ENCODE results near the gene AARS1. TPM values are rescaled to one million over a fixed set of nuclear protein-coding genes. Genes with fewer than 3 reads are reported as not detected.

Gene AARS1
- total and polyA plus RNA-seq, 2 of the 8 experiments (the other 6 are each of a cell fraction or from before 2014, with no cell fraction given): 130 to 235 TPM

- no peak overlapping the region for H2BK20ac ChIP-seq (ENCODE audit: low read length)
- no peaks in the 10 kb centered on the region for H3K23me2 ChIP-seq (ENCODE audit: low read depth, low read length)
- H3K56ac ChIP-seq (replicated peaks; ENCODE audit: insufficient read length, low read depth, low read length): no peak overlapping the region
- H3K18ac ChIP-seq (ENCODE audit: extremely low read depth, low read length): no peak overlapping the region
- H3K4ac ChIP-seq (replicated peaks; ENCODE audit: insufficient read length, low read depth, low read length): no peak overlapping the region
- H2BK120ac ChIP-seq (replicated peaks; ENCODE audit: low read depth, low read length): no peak overlapping the region
- TF ChIP-seq SRF (IDR thresholded peaks at IDR 0.05; ENCODE audit: low read depth, low read length) (no peak), SAP30 (IDR thresholded peaks at IDR 0.05; ENCODE audit: insufficient read depth, insufficient replicate concordance, low read length) (no peak), POLR2AphosphoS5 (IDR thresholded peaks at IDR 0.05; ENCODE audit: low read depth, low read length) (no peak), SP2 (IDR thresholded peaks at IDR 0.05; ENCODE audit: low read length) (no peak), TAF1 (IDR thresholded peaks at IDR 0.05; ENCODE audit: low read depth, low read length) (no peak), CBX8 (IDR thresholded peaks at IDR 0.05; ENCODE audit: borderline replicate concordance, low read depth, low read length) (no peak), RFX5 (IDR thresholded peaks at IDR 0.05; ENCODE audit: borderline replicate concordance, low read depth, low read length) (no peak), RAD21 (IDR thresholded peaks at IDR 0.05 in 1 of 2, conservative IDR thresholded peaks at IDR 0.05 in 1 of 2; ENCODE audit: low read depth in 2 of 2, low read length in 2 of 2) (no peak)
- TF ChIP-seq, protein P1, sequence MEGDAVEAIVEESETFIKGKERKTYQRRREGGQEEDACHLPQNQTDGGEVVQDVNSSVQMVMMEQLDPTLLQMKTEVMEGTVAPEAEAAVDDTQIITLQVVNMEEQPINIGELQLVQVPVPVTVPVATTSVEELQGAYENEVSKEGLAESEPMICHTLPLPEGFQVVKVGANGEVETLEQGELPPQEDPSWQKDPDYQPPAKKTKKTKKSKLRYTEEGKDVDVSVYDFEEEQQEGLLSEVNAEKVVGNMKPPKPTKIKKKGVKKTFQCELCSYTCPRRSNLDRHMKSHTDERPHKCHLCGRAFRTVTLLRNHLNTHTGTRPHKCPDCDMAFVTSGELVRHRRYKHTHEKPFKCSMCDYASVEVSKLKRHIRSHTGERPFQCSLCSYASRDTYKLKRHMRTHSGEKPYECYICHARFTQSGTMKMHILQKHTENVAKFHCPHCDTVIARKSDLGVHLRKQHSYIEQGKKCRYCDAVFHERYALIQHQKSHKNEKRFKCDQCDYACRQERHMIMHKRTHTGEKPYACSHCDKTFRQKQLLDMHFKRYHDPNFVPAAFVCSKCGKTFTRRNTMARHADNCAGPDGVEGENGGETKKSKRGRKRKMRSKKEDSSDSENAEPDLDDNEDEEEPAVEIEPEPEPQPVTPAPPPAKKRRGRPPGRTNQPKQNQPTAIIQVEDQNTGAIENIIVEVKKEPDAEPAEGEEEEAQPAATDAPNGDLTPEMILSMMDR (IDR thresholded peaks at IDR 0.05; ENCODE audit: control extremely low read depth in 1 of 3, insufficient read depth in 1 of 3, low read depth in 1 of 3, low read length in 3 of 3): no peak
- no peak overlapping the region for H4K5ac ChIP-seq (ENCODE audit: insufficient read length, low read depth, low read length)
- ChIA-PET POLR2A (ENCODE audit: partially characterized antibody) (interaction anchor here (0.6 to 24.1 kb wide), 7 partner anchors 12 to 814 kb away, joined by 3 to 414 read pairs (median 4); partner anchors contain the start of gene AARS1), CTCF (ENCODE audit: partially characterized antibody) (interaction anchor here (1.1 to 6.9 kb wide), 4 partner anchors 10 to 112 kb away, joined by 3 to 61 read pairs (median 6); partner anchors contain the start of gene EXOSC6)
- peaks cover 0 to 6% of the 10 kb centered on the region in 2 experiments; a peak in 1 of 4 replicates for H3K79me2 ChIP-seq (ENCODE audit: control insufficient read depth in 1 of 2, insufficient read depth in 2 of 2, low read length in 2 of 2)
- DNase-seq (ENCODE audit: low read depth in 1 of 2, low spot score in 2 of 2) (no peak), FAIRE-seq (no peak)
- H4K91ac ChIP-seq (replicated peaks; ENCODE audit: insufficient read length, low read length): no peak overlapping the region
- H4K8ac ChIP-seq (ENCODE audit: extremely low read depth, insufficient read depth, low read length): no peak overlapping the region; the same call in 1 of the 2 replicates
- H2AK5ac ChIP-seq (ENCODE audit: low read depth, low read length): no peak overlapping the region
- 89% methylated on average over 10 of the region's 10 CpGs; no CpG with 5 or more reads in 1 of the 2 experiments for WGBS, 2 experiments (ENCODE audit: extremely low coverage in 1 of 2, insufficient coverage in 1 of 2, insufficient read length in 1 of 2, insufficient replicate concordance in 2 of 2, low coverage in 1 of 2, low lambda C conversion rate in 2 of 2, missing lambda C conversion rate in 1 of 2)
- H2BK5ac ChIP-seq (ENCODE audit: low read depth, low read length): no peak overlapping the region
- peaks cover 40 to 98% (median 72%) of the 10 kb centered on the region in 4 experiments for H3K36me3 ChIP-seq (ENCODE audit: control insufficient read depth in 2 of 4, insufficient read depth in 4 of 4, low read length in 3 of 4)
- no peak overlapping the region for H3K4me2 ChIP-seq (ENCODE audit: insufficient read depth in 1 of 2, low read depth in 2 of 2, low read length in 2 of 2)
- H3K27ac ChIP-seq (ENCODE audit: low read depth, low read length): no peak overlapping the region
- no peak overlapping the region for H2BK15ac ChIP-seq (ENCODE audit: low read length)
- H4K20me1 ChIP-seq (replicated peaks in 1 of 2; ENCODE audit: control insufficient read depth in 1 of 2, insufficient read depth in 2 of 2, low read length in 2 of 2): peaks cover 1 to 5% of the 10 kb centered on the region in 2 experiments
- H3K4me3 ChIP-seq (ENCODE audit: extremely low read depth in 1 of 4, insufficient read depth in 2 of 4, low read depth in 3 of 4, low read length in 4 of 4): no peak overlapping the region
- H2AFZ ChIP-seq (ENCODE audit: low read length): no peak overlapping the region
- no peaks in the 10 kb centered on the region for H3K4me1 ChIP-seq (replicated peaks in 1 of 4; ENCODE audit: control insufficient read depth in 3 of 4, insufficient read depth in 4 of 4, low read length in 3 of 4)
- no peaks in the 10 kb centered on the region; the same call in 1 of the 2 replicates for H3K79me1 ChIP-seq (ENCODE audit: low read depth, low read length)
- H3K23ac ChIP-seq (ENCODE audit: insufficient read length): no peak overlapping the region
- no peak overlapping the region for H2BK12ac ChIP-seq (ENCODE audit: low read depth, low read length)
- H3K27me3 ChIP-seq (replicated peaks in 1 of 4; ENCODE audit: control insufficient read depth in 3 of 4, extremely low read depth in 1 of 4, insufficient read depth in 3 of 4, low read length in 3 of 4): no peaks in the 10 kb centered on the region
- no peaks in the 10 kb centered on the region for H3K9me3 ChIP-seq (ENCODE audit: insufficient read depth in 2 of 2, low read depth in 1 of 2, low read length in 1 of 2)
- no peak overlapping the region for H3K9ac ChIP-seq (replicated peaks in 1 of 4; ENCODE audit: extremely low read depth in 1 of 4, low read depth in 3 of 4, low read length in 3 of 4)
- no peak overlapping the region for H3K14ac ChIP-seq (ENCODE audit: insufficient read length)
Measured at GRCh38 chr16:70271696-70272095, 17.6 kb downstream of the AARS1 start.

Measured in H1 (cell line).